GM10248 (cell line): ENCODE measurements around the gene ZNF41.

Experiments used
- CTCF ChIA-PET: fragments of 300-600 bp; sonication (Branson Sonifier 250); formaldehyde crosslinking; extraction: SDS; loops from one replicate; lab custom pipeline; 2021; ENCODE audit warnings: antibody characterized with exemption; lab: Yijun Ruan, JAX
- POLR2A ChIA-PET: fragments of 350-650 bp; sonication (Branson Sonifier 250); formaldehyde crosslinking; extraction: SDS; loops from one replicate; lab custom pipeline; 2020; ENCODE audit warnings: antibody characterized with exemption; lab: Yijun Ruan, JAX
- DNase-seq: peaks from one replicate; pipeline ENCODE4 v3.0.0; 2012; ENCODE audit errors: extremely low spot score
- TF ChIP-seq, protein P1 (sequence below): IDR thresholded peaks from 2 replicates; pipeline ENCODE4 v1.5.1; 2012; ENCODE audit warnings: mild to moderate bottlenecking, low read depth; ENCODE audit errors: extremely low read depth, missing control alignments, control extremely low read depth

Gene ZNF41

DNA sequence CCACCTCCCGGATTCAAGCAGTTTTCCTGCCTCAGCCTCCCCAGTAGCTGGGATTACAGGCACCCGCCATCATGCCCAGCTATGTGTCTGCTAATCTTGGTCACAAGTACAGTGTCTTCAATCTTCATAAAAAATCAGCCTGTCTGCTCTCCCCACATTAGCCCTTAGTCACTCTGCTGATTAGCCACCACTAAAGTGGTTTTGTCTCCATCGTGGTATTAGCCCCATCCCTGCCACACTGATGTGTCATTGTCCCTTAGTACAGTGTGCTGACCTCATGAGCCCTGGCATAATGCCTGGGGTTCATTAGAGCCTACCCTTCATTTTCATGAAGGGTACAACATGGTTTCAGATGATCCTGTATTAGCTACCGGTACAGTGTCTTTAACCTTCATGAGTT lies 62.8 kb downstream of the ZNF41 start:
- TF ChIP-seq, protein P1, sequence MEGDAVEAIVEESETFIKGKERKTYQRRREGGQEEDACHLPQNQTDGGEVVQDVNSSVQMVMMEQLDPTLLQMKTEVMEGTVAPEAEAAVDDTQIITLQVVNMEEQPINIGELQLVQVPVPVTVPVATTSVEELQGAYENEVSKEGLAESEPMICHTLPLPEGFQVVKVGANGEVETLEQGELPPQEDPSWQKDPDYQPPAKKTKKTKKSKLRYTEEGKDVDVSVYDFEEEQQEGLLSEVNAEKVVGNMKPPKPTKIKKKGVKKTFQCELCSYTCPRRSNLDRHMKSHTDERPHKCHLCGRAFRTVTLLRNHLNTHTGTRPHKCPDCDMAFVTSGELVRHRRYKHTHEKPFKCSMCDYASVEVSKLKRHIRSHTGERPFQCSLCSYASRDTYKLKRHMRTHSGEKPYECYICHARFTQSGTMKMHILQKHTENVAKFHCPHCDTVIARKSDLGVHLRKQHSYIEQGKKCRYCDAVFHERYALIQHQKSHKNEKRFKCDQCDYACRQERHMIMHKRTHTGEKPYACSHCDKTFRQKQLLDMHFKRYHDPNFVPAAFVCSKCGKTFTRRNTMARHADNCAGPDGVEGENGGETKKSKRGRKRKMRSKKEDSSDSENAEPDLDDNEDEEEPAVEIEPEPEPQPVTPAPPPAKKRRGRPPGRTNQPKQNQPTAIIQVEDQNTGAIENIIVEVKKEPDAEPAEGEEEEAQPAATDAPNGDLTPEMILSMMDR: no peak
- ChIA-PET POLR2A (no interaction called here), CTCF (interaction anchor here (1.3 kb wide), 1 partner anchor 16 kb away, joined by 3 read pairs; no protein-coding TSS in a partner anchor)
- no peak for DNase-seq

DNA sequence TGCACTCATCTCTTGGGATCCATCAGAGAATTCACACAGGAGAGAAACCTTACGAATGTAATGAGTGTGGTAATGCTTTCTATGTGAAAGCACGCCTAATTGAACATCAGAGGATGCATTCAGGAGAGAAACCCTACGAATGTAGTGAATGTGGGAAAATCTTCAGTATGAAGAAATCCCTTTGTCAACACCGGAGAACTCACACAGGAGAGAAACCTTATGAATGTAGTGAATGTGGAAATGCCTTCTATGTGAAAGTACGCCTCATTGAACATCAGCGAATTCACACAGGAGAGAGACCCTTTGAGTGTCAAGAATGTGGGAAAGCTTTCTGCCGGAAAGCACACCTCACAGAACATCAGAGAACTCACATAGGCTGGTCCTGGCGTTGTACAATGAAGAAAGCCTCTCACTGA lies 69.8 kb downstream of the ZNF41 start:
- TF ChIP-seq, protein P1: no peak
- ChIA-PET POLR2A (no interaction called here), CTCF (no interaction called here)
- no peak for DNase-seq
